Tibial nerve (tissue), 4 donors: ENCODE results near the gene MACO1. TPM values are rescaled to one million over a fixed set of nuclear protein-coding genes. Genes with fewer than 3 reads are reported as not detected.
"Not testable (repeated sequence)": the region's sequence is repeated elsewhere in the genome, so short reads cannot be mapped to it uniquely, and the experiment has no call there.

Source experiments
- DNase-seq, 2 donors: peaks; one replicate each; pipeline ENCODE4 v3.0.0-alpha.2; 2019; ENCODE audit warnings: low spot score in 2 of 2
- H3K27ac ChIP-seq, 4 donors: fragments of 200-600 bp; sonication (generic) in 3 of 4; one replicate each; pipeline ENCODE4 v1.5.1; 2017 to 2019; ENCODE audit warnings: mild to moderate bottlenecking in 1 of 4
- H3K27me3 ChIP-seq, 2 donors: fragments of 200-600 bp; sonication (generic) in 1 of 2; one replicate each; pipeline versions ENCODE4 v1.5.1 to v1.6.0; 2017 to 2019
- H3K36me3 ChIP-seq, 3 donors: fragments of 200-600 bp; sonication (generic); one replicate each; pipeline ENCODE4 v1.5.1; 2018 to 2019
- H3K4me1 ChIP-seq, 4 donors: fragments of 200-600 bp; sonication (generic) in 3 of 4; one replicate each; pipeline ENCODE4 v1.5.1; 2017 to 2019
- H3K4me3 ChIP-seq, 4 donors: fragments of 200-600 bp; sonication (generic) in 3 of 4; one replicate each; pipeline ENCODE4 v1.5.1; 2017 to 2019; ENCODE audit warnings: mild to moderate bottlenecking in 1 of 4, moderate library complexity in 1 of 4
- H3K9me3 ChIP-seq, 4 donors: fragments of 200-600 bp; sonication (generic) in 3 of 4; one replicate each; pipeline ENCODE4 v1.5.1; 2017 to 2019
- CTCF ChIP-seq, 5 experiments: fragments of 200-600 bp in 3 of 5; fragments of 450-650 bp in 2 of 5; sonication (generic) in 3 of 5; IDR thresholded peaks; one replicate each; pipeline ENCODE4 v1.5.1; 2016 to 2019; ENCODE audit warnings: antibody characterized with exemption in 5 of 5, mild to moderate bottlenecking in 3 of 5, moderate library complexity in 2 of 5
- EP300 ChIP-seq, 2 donors: sonication (generic); formaldehyde crosslinking; IDR thresholded peaks; one replicate each; pipeline ENCODE4 v1.6.1; 2017; ENCODE audit warnings: antibody characterized with exemption in 2 of 2, mild to moderate bottlenecking in 1 of 2
- POLR2A ChIP-seq, 2 donors: fragments of 450-650 bp; IDR thresholded peaks; one replicate each; pipeline ENCODE4 v1.6.1; 2017; ENCODE audit warnings: antibody characterized with exemption in 2 of 2, mild to moderate bottlenecking in 2 of 2, moderate library complexity in 2 of 2
- WGBS, 2 donors: methylation state at CpG; one replicate each; pipeline ENCODE4 v1.1.5; 2018; 5-methylcytosine and 5-hydroxymethylcytosine counted together
- total RNA-seq, 4 donors: library from RNA; depleted of rRNA; stranded (reverse); fragments of >200 nt; gene quantifications; one replicate each; pipeline ENCODE4 v1.1.0, GENCODE V29; 2016

The MACO1 gene
- total RNA-seq, 4 donors from 2014 or later: 8.8 to 16.2 (median 13.7) TPM

- Histone ChIP-seq H3K36me3 (no peaks in the 10 kb centered on the region), H3K27ac (no peak overlapping the region), H3K4me3 (no peak overlapping the region), H3K9me3 (no peaks in the 10 kb centered on the region), H3K27me3 (no peaks in the 10 kb centered on the region), H3K4me1 (peaks cover 0 to 45% (median 29%) of the 10 kb centered on the region in 4 donors)
- no peak for TF ChIP-seq POLR2A (IDR thresholded peaks at IDR 0.05)
- no peak for TF ChIP-seq CTCF (IDR thresholded peaks at IDR 0.05)
- no peak for TF ChIP-seq EP300 (IDR thresholded peaks at IDR 0.05)
- 97% methylated on average over 8 of the region's 8 CpGs for WGBS, 2 donors
- no peak for DNase-seq
Observed at GRCh38 chr1:25437672-25438071, 7.0 kb downstream of the MACO1 start.

- no peak overlapping the region for H3K4me3 ChIP-seq
- TF ChIP-seq POLR2A (IDR thresholded peaks at IDR 0.05) (no peak), CTCF (IDR thresholded peaks at IDR 0.05) (no peak), EP300 (IDR thresholded peaks at IDR 0.05) (no peak)
- 96% methylated on average over 6 of the region's 6 CpGs for WGBS, 2 donors
- no peak for DNase-seq
- no peaks in the 10 kb centered on the region for H3K36me3 ChIP-seq
- peaks cover 0 to 29% (median 19%) of the 10 kb centered on the region in 4 donors for H3K4me1 ChIP-seq
- H3K27ac ChIP-seq: no peak overlapping the region
- no peaks in the 10 kb centered on the region for H3K9me3 ChIP-seq
- no peaks in the 10 kb centered on the region for H3K27me3 ChIP-seq
Observed at GRCh38 chr1:25439287-25439686, 8.6 kb downstream of the MACO1 start.

GRCh38 chr1:25442178-25442577, 11.5 kb downstream of the MACO1 start:
- peaks cover 0 to 6% (median 0%) of the 10 kb centered on the region in 3 donors for H3K36me3 ChIP-seq
- peaks cover 0 to 11% (median 0%) of the 10 kb centered on the region in 4 donors for H3K4me1 ChIP-seq
- H3K27ac ChIP-seq: no peak overlapping the region
- 73 to 90% methylated on average over 1 of the region's 1 CpG for WGBS, 2 donors
- no peak for DNase-seq
- no peaks in the 10 kb centered on the region for H3K9me3 ChIP-seq
- no peak overlapping the region for H3K4me3 ChIP-seq
- no peaks in the 10 kb centered on the region for H3K27me3 ChIP-seq
- no peak for TF ChIP-seq CTCF (IDR thresholded peaks at IDR 0.05)
- TF ChIP-seq POLR2A (IDR thresholded peaks at IDR 0.05): no peak
- no peak for TF ChIP-seq EP300 (IDR thresholded peaks at IDR 0.05)

- 92% methylated on average over 4 of the region's 4 CpGs for WGBS, 2 donors
- Histone ChIP-seq H3K9me3 (no peaks in the 10 kb centered on the region), H3K36me3 (peaks cover 0 to 16% (median 0%) of the 10 kb centered on the region in 3 donors), H3K4me1 (peaks cover 0 to 11% (median 0%) of the 10 kb centered on the region in 4 donors), H3K4me3 (no peak overlapping the region), H3K27me3 (no peaks in the 10 kb centered on the region), H3K27ac (no peak overlapping the region)
- DNase-seq: no peak
- TF ChIP-seq CTCF (IDR thresholded peaks at IDR 0.05) (no peak), EP300 (IDR thresholded peaks at IDR 0.05) (no peak), POLR2A (IDR thresholded peaks at IDR 0.05) (no peak)
Observed at GRCh38 chr1:25443030-25443699, 12.5 kb downstream of the MACO1 start.

GRCh38 chr1:25444604-25445003, 13.9 kb downstream of the MACO1 start:
- not testable (repeated sequence) for DNase-seq, H3K27me3 ChIP-seq, H3K4me3 ChIP-seq, H3K27ac ChIP-seq, H3K9me3 ChIP-seq
- Histone ChIP-seq H3K4me1 (peaks cover 0 to 11% (median 0%) of the 10 kb centered on the region in 4 donors), H3K36me3 (peaks cover 0 to 22% (median 0%) of the 10 kb centered on the region in 3 donors)
- WGBS, 2 donors: 91 to 94% methylated on average over 5 of the region's 5 CpGs
